Right lobe of liver (tissue), 6 donors: ENCODE measurements around the gene THEM4. TPM values are rescaled to one million over a fixed set of nuclear protein-coding genes. Genes with fewer than 3 reads are reported as not detected.

Experiments
- ATAC-seq, 4 donors: fragments of 200-7000 bp; cut with Tn5 transposase; one replicate each; pipeline ENCODE4 v1.9.1; 2020; ENCODE audit warnings: mild to moderate bottlenecking in 4 of 4, moderate library complexity in 4 of 4
- DNase-seq, 3 donors: peaks; one replicate each; pipeline ENCODE4 v3.0.0-alpha.2; 2020
- H3K27ac ChIP-seq, 3 donors: fragments of 200-600 bp; one replicate each; pipeline ENCODE4 v1.8.0; 2022
- H3K27me3 ChIP-seq, 2 donors: fragments of 200-600 bp; one replicate each; pipeline ENCODE4 v1.8.0; 2022
- H3K36me3 ChIP-seq, 4 donors: fragments of 200-600 bp; sonication (generic) in 1 of 4; one replicate each; pipeline versions ENCODE4 v1.5.1 to v1.8.0; 2017 to 2022; ENCODE audit warnings: control low read depth in 1 of 4
- H3K4me1 ChIP-seq, 4 donors: fragments of 200-600 bp; sonication (generic) in 1 of 4; one replicate each; pipeline versions ENCODE4 v1.5.1 to v1.8.0; 2017 to 2022; ENCODE audit warnings: control low read depth in 1 of 4
- H3K4me3 ChIP-seq, 3 donors: fragments of 200-600 bp; one replicate each; pipeline ENCODE4 v1.8.0; 2022
- H3K9me3 ChIP-seq, 4 donors: fragments of 200-600 bp; sonication (generic) in 1 of 4; one replicate each; pipeline versions ENCODE4 v1.5.1 to v1.8.0; 2017 to 2022; ENCODE audit warnings: control low read depth in 1 of 4
- CTCF ChIP-seq, 4 donors: fragments of 200-600 bp in 3 of 4; fragments of 450-650 bp in 1 of 4; IDR thresholded peaks; one replicate each; pipeline versions ENCODE4 v1.5.1 to v1.8.0; 2016 to 2022; ENCODE audit warnings: antibody characterized with exemption in 4 of 4, mild to moderate bottlenecking in 2 of 4
- POLR2A ChIP-seq: fragments of 450-650 bp; IDR thresholded peaks from one replicate; pipeline ENCODE4 v1.6.1; 2017; ENCODE audit warnings: antibody characterized with exemption, mild to moderate bottlenecking
- WGBS: methylation state at CpG from one replicate; pipeline ENCODE4 v1.1.6; 2018; ENCODE audit warnings: low coverage, low lambda C conversion rate; ENCODE audit not compliant: insufficient coverage; ENCODE audit errors: missing lambda C conversion rate; 5-methylcytosine and 5-hydroxymethylcytosine counted together
- intact Hi-C, 2 donors: fragments of 100-400 bp; cut with DNase I; formaldehyde crosslinking; loops; one replicate each; pipeline versions ENCODE4 v1.11.2 to v1.14.1; 2022
- total RNA-seq, 6 experiments: library from RNA; depleted of rRNA in 2 of 6; stranded (reverse); fragments of >200 nt in 2 of 6; fragmentation: NEBNext Ultra II Directional in 3 of 6; extraction: Animal tissue kit (Norgen Biotek cat#: 25700) in 3 of 6; gene quantifications; one replicate each; pipeline versions ENCODE4 v1.1.0 to v1.2.4, GENCODE V29; 2016 to 2023
- donor health status: DM: no; HTN: yes; CAD: no.
- donor health status: DM: no; HTN: no; CAD: no.
- donor health status: DM: no; HTN: no; CAD: no.
- donor health status: DM: no; HTN: yes; CAD: no.
- donor health status: DM: no; HTN: yes; CAD: no.

Gene THEM4
- total RNA-seq, 6 experiments from 2014 or later = 8.5 to 19.1 (median 9.2) TPM

GRCh38 chr1:151846686-151847237 lies 62.5 kb downstream of the THEM4 start:
- no peaks in the 10 kb centered on the region for H3K9me3 ChIP-seq
- intact Hi-C loops = loop anchor here in 1 of 2 donors (10.0 kb wide), 1 partner anchor 262 kb away; no protein-coding TSS in a partner anchor
- no peak for TF ChIP-seq POLR2A
- no peak for TF ChIP-seq CTCF (IDR thresholded peaks at IDR 0.05)
- H3K4me1 ChIP-seq = no peaks in the 10 kb centered on the region
- ATAC-seq (no peak), DNase-seq (peak in 1 of 3 donors; percentile 18)
- H3K27me3 ChIP-seq = no peaks in the 10 kb centered on the region
- 65% methylated on average over 2 of the region's 8 CpGs for WGBS
- no peak overlapping the region for H3K27ac ChIP-seq
- no peaks in the 10 kb centered on the region for H3K36me3 ChIP-seq
- H3K4me3 ChIP-seq = no peak overlapping the region

GRCh38 chr1:151846062-151846568 lies 63.2 kb downstream of the THEM4 start:
- ATAC-seq = peak in 1 of 4 donors; percentile 15
- Histone ChIP-seq H3K27ac (no peak overlapping the region), H3K9me3 (no peaks in the 10 kb centered on the region), H3K4me3 (no peak overlapping the region), H3K36me3 (no peaks in the 10 kb centered on the region), H3K4me1 (no peaks in the 10 kb centered on the region), H3K27me3 (no peaks in the 10 kb centered on the region)
- 53% methylated on average over 5 of the region's 6 CpGs for WGBS
- DNase-seq = peak in 1 of 3 donors; percentile 6
- TF ChIP-seq POLR2A = no peak
- no peak for TF ChIP-seq CTCF (IDR thresholded peaks at IDR 0.05)
- intact Hi-C loops = loop anchor here in 1 of 2 donors (10.0 kb wide), 1 partner anchor 261 kb away; no protein-coding TSS in a partner anchor

GRCh38 chr1:151843398-151843797 lies 65.9 kb downstream of the THEM4 start:
- WGBS = 59% methylated on average over 2 of the region's 2 CpGs
- TF ChIP-seq CTCF (IDR thresholded peaks at IDR 0.05) (no peak), POLR2A (no peak)
- Histone ChIP-seq H3K27ac (no peak overlapping the region), H3K4me3 (no peak overlapping the region), H3K4me1 (peaks cover 0 to 16% (median 3%) of the 10 kb centered on the region in 4 donors), H3K9me3 (no peaks in the 10 kb centered on the region), H3K27me3 (no peaks in the 10 kb centered on the region), H3K36me3 (no peaks in the 10 kb centered on the region)
- no peak for DNase-seq
- intact Hi-C loops = loop anchor here in 1 of 2 donors (10.0 kb wide), 1 partner anchor 259 kb away; no protein-coding TSS in a partner anchor
- ATAC-seq = no peak

GRCh38 chr1:151841141-151841540 lies 68.2 kb downstream of the THEM4 start:
- DNase-seq (no peak), ATAC-seq (no peak)
- 100% methylated on average over 2 of the region's 2 CpGs for WGBS
- Histone ChIP-seq H3K9me3 (no peaks in the 10 kb centered on the region), H3K4me1 (peaks cover 0 to 24% (median 4%) of the 10 kb centered on the region in 4 donors), H3K27me3 (no peaks in the 10 kb centered on the region), H3K4me3 (no peak overlapping the region), H3K36me3 (no peaks in the 10 kb centered on the region), H3K27ac (no peak overlapping the region)
- intact Hi-C loops = loop anchor here in 1 of 2 donors (10.0 kb wide), 1 partner anchor 256 kb away; no protein-coding TSS in a partner anchor
- TF ChIP-seq CTCF (IDR thresholded peaks at IDR 0.05) (no peak), POLR2A (no peak)
